ENCODE data around the gene ADAMTSL1. TPM values are rescaled to one million over a fixed set of nuclear protein-coding genes. Genes with fewer than 3 reads are reported as not detected.

Gene ADAMTSL1
- total RNA-seq, 1 donor from 2014 or later: not detected

DNA sequence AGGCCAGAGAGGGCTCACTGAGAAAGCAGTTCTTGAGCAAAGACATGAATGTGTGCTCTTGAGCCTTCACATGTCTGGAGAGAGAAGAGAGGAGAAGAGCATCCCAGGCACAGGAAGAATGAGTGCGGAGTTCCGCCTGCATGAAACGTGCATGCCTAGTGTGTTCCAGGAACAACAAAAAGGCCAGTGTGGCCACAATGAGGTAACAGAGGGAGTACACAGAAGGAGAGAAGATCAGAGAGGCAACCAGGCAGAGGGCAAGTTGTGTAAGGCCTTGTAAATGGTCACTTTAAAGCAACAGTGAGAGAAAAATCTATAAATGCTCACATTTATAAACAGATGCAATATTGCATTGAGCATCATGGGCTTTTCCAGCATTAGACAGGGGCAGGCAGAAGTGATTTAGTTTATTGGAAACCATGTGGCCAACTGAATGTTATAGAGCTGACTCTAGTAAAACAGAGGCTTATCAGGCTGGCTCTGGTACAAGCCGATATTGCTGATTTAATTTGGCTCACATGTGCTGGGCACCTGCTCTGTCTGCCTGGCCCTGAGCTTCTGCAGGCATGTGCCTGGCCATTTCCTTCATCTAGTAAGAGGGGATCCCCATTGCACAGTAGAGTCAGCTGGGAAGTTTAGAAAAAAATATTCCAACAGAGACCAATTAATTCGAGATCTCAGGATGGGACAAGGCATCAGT lies 373.8 kb downstream of the ADAMTSL1 start:
- intact Hi-C loops (cut with micrococcal nuclease): no loop called here
- no peaks in the 10 kb centered on the region for H3K27me3 Mint-ChIP-seq (ENCODE audit: low read depth)
- no peaks in the 10 kb centered on the region for H3K36me3 Mint-ChIP-seq (ENCODE audit: low read depth)
- no peaks in the 10 kb centered on the region for H3K9me3 Mint-ChIP-seq
- no peak overlapping the region for H3K27ac Mint-ChIP-seq
- no peak for DNase-seq (ENCODE audit: low spot score)
- H3K4me1 Mint-ChIP-seq (ENCODE audit: low read depth): no peaks in the 10 kb centered on the region
- no peak overlapping the region for H3K4me3 Mint-ChIP-seq (ENCODE audit: low read depth)

DNA sequence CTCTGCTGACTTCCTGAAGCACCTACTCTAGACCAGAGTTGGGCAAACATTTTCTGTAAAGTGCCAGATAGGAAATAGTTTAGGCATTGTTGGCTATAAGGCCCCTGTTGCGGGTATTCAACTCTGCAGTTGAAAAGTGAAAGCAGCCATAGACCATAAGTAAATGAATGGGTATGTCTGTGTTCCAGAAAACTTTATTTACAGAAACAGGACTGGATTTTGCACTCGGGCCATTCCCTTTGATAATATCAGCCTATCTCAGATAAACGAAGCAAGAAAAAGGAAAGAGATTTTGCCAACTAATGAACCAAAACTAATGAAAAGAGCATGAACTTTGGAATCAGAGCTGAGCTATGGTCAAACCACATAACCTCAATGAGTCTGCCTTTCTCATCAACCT lies 374.7 kb downstream of the ADAMTSL1 start:
- no peaks in the 10 kb centered on the region for H3K9me3 Mint-ChIP-seq

DNA sequence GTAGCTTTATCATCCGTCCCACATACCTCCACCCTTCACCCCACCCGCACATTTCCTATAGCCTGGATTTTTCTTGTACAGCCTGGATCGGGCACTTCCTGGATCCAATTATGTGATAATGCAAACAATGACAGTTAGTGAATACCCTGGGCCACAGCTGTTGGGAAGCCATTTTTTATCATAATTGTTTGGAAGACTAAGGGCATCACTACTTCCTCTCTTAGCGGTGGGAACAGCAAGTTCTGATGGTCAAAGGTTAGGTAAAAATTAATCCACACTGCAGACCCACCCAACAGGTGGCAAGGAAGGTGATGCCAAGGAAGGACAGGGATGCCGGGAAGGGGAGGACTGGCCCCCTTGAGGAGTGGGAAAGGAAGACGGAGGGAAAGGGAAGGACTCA lies 375.3 kb downstream of the ADAMTSL1 start:
- intact Hi-C loops (cut with micrococcal nuclease): no loop called here
- Mint-ChIP-seq H3K27ac (no peak overlapping the region), H3K9me3 (no peaks in the 10 kb centered on the region), H3K36me3 (ENCODE audit: low read depth) (no peaks in the 10 kb centered on the region), H3K4me1 (ENCODE audit: low read depth) (no peaks in the 10 kb centered on the region), H3K4me3 (ENCODE audit: low read depth) (no peak overlapping the region), H3K27me3 (ENCODE audit: low read depth) (no peaks in the 10 kb centered on the region)
- DNase-seq (ENCODE audit: low spot score): no peak

More for the DNA sequence above, 374.7 kb downstream of the ADAMTSL1 start:
- intact Hi-C loops (cut with micrococcal nuclease): no loop called here
- no peak for DNase-seq (ENCODE audit: low spot score)
- no peaks in the 10 kb centered on the region for H3K36me3 Mint-ChIP-seq (ENCODE audit: low read depth)
- no peak overlapping the region for H3K4me3 Mint-ChIP-seq (ENCODE audit: low read depth)
- no peaks in the 10 kb centered on the region for H3K27me3 Mint-ChIP-seq (ENCODE audit: low read depth)
- H3K27ac Mint-ChIP-seq: no peak overlapping the region
- no peaks in the 10 kb centered on the region for H3K4me1 Mint-ChIP-seq (ENCODE audit: low read depth)

DNA sequence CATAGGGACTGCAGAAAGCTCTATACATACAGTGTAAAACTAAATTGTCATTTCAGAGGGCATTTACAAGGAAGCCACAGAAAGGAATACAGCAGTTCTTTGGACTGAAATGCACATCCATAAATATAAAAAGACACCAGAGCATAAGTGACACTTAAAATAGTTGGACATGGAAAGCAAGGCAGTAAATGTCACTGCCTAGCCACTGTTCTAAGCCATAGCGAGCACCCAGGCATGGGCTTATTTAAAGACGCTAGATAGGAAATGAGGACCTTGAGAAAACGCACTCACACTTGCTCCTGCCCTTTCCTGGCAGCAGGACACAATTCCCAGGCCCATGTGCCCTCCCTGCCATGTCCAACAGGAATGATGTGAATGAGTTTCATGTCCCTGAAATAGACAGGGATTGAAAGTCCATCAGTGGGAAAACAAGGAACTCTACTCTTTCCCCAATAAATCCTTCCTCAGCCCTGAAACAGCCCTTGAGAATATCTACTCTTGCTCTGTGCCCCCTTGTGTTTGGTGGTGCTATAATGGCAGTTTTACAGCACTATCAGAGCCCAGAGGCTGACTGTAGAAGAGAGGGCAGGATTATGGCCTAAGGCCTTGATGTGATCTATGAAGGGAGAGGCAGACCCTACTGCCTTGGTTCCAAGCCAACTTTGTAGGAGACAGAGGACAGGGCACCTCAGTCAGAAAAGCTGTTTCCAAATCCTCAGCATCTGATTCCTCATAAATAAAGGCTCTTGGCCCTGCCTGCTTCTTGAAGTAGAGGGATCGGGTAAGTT lies 376.1 kb downstream of the ADAMTSL1 start:
- no peaks in the 10 kb centered on the region for H3K4me1 Mint-ChIP-seq (ENCODE audit: low read depth)
- no peak overlapping the region for H3K27ac Mint-ChIP-seq
- intact Hi-C loops (cut with micrococcal nuclease): no loop called here
- H3K9me3 Mint-ChIP-seq: no peaks in the 10 kb centered on the region
- DNase-seq (ENCODE audit: low spot score): no peak
- no peaks in the 10 kb centered on the region for H3K36me3 Mint-ChIP-seq (ENCODE audit: low read depth)
- H3K27me3 Mint-ChIP-seq (ENCODE audit: low read depth): no peaks in the 10 kb centered on the region
- no peak overlapping the region for H3K4me3 Mint-ChIP-seq (ENCODE audit: low read depth)

DNA sequence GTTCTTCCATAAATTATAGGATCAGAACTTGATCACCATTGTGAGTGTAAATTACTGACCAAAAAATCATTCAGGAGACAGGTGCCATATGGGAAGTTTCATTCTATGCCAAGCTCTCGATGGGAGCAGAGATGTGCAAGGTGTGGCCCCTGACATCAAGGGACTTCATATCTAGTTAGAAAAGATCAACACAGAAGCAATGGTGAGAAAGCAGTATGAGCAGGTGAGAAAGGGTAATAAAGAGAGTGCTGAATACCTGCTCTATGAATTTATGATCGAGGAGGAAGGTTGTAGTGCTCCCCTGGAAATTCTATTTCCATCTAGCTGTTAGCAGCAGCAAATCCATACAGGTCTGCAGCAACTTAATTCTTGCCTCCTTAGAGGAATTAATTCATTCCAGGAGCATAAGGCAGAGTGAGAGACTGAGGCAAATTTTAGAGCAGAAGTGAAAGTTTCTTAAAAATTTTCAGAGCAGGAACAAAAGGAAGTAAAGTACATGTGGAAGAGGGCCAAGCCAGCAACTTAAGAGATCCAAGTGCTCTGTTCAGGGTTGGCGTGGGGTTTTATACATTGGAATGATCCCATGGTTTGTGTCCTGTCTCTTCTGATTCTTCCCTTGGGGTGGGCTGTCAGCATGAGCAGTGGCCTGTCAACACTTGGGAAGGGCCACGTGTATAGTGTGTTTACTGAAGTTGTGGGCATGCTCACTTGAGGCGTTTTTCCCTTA lies 377.3 kb downstream of the ADAMTSL1 start:
- no peak overlapping the region for H3K27ac Mint-ChIP-seq
- no peak for DNase-seq (ENCODE audit: low spot score)

DNA sequence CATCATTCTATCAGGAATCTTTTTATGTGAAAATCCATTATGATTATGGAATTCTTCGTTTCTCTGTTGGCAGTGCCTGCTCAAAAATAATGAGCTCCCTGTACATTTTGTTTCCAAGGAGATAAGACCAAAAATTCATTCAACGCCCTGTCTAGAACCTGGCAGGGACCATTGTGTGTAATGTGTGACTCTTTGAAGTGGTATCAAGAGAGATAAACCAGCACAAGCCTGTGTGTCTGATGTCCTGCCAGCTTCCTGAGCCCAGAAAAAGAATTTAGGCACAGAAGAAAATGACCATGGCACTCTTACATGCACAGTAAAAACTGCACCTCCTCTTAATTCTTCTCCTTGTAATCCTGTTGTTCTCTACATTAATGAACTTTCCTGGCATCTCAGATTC lies 381.7 kb downstream of the ADAMTSL1 start:
- H3K9me3 Mint-ChIP-seq: no peaks in the 10 kb centered on the region
- no peaks in the 10 kb centered on the region for H3K4me1 Mint-ChIP-seq (ENCODE audit: low read depth)
- no peak overlapping the region for H3K27ac Mint-ChIP-seq
- H3K27me3 Mint-ChIP-seq (ENCODE audit: low read depth): no peaks in the 10 kb centered on the region
- H3K4me3 Mint-ChIP-seq (ENCODE audit: low read depth): no peak overlapping the region
- intact Hi-C loops (cut with micrococcal nuclease): no loop called here
- no peaks in the 10 kb centered on the region for H3K36me3 Mint-ChIP-seq (ENCODE audit: low read depth)
- no peak for DNase-seq (ENCODE audit: low spot score)

More for the DNA sequence above, 377.3 kb downstream of the ADAMTSL1 start:
- Mint-ChIP-seq H3K9me3 (no peaks in the 10 kb centered on the region), H3K4me1 (ENCODE audit: low read depth) (no peaks in the 10 kb centered on the region), H3K36me3 (ENCODE audit: low read depth) (no peaks in the 10 kb centered on the region), H3K27me3 (ENCODE audit: low read depth) (no peaks in the 10 kb centered on the region), H3K4me3 (ENCODE audit: low read depth) (no peak overlapping the region)
- intact Hi-C loops (cut with micrococcal nuclease): no loop called here

DNA sequence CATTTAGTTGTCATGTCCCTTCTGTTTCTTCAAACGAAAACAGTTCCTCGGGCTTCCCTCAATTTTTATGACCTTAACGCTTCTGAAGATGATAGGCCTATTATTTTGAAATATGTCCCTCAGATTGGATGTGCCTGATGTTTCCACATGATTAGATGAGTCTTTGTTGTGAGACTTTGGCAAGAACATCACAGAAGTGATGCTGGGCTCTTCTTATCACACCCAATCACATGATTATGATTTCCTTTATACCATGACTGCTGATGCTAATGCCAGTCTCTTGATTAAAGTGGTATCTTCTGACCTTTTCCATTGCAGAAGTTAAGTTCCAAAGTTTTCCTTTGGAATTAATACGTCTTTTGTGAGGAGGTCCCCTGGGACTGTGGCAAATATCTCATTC lies 383.4 kb downstream of the ADAMTSL1 start:
- no peaks in the 10 kb centered on the region for H3K36me3 Mint-ChIP-seq (ENCODE audit: low read depth)
- no peaks in the 10 kb centered on the region for H3K4me1 Mint-ChIP-seq (ENCODE audit: low read depth)
- H3K27me3 Mint-ChIP-seq (ENCODE audit: low read depth): no peaks in the 10 kb centered on the region
- intact Hi-C loops (cut with micrococcal nuclease): no loop called here
- no peak overlapping the region for H3K4me3 Mint-ChIP-seq (ENCODE audit: low read depth)
- H3K9me3 Mint-ChIP-seq: no peaks in the 10 kb centered on the region
- DNase-seq (ENCODE audit: low spot score): no peak
- no peak overlapping the region for H3K27ac Mint-ChIP-seq

DNA sequence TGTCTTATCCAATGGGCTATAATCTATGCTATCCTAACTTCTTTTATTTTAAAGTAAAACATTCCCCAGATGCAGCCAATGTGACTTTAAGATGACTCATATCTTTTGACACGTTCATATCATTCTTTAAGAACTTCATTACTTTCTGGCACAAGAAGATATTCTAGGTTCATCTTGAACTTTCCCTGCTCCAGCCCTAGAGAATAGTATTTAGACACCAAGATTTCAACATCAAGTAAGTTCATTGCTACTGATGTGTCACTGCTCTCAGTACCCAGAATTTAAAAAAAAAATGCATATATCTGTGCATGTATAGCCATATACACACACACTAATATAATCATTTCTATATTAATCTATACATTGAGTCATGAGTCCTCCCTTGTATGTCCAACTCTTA lies 383.8 kb downstream of the ADAMTSL1 start:
- no peaks in the 10 kb centered on the region for H3K9me3 Mint-ChIP-seq
- intact Hi-C loops (cut with micrococcal nuclease): no loop called here

DNA sequence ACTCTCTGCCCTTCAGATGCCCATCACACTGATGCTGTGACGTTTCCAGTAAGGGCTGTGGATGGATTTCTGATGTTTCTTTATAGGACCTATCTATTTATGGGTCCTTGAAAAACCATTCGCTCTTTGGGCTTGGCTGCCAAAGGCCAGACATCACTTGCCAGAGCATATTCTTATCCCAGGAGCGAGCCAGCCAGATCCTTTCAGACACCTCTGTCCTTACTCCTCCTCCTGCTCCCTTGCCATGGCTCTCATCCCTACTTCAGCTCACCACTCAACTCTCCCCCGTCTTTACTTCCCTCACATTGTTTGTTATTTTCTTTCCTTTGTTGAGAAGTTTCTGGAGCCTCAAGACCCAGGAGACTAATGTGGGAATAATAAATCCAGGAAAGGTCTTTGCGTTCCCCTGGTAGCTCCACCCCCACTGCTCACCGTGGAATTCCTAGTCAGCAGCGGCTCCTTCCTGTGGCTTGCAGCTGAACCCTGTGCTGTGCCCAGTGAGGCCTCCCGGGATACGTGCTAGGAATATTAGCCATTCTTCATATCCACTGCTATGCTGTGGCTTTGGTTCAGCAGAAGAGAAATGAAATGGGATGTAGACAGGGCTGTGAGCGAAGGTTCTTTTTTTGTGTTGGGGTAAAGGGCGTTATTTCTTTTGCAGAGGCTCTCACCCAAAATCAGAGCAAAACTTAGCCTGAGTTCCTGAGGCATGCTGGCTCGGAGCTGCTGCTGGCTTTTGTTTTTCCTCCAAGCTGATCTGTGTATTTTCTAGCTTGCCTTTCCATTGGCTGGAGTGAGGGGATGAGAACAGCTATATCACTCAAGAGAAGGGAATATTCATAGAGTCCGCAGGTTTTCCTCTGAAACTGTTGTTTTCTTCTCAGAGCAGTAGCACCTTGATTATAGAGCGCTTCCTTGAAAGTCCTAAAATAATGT lies 387.9 kb downstream of the ADAMTSL1 start:
- intact Hi-C loops (cut with micrococcal nuclease): no loop called here
- no peak overlapping the region for H3K27ac Mint-ChIP-seq

More for the DNA sequence above, 383.8 kb downstream of the ADAMTSL1 start:
- Mint-ChIP-seq H3K36me3 (ENCODE audit: low read depth) (no peaks in the 10 kb centered on the region), H3K4me3 (ENCODE audit: low read depth) (no peak overlapping the region), H3K4me1 (ENCODE audit: low read depth) (no peaks in the 10 kb centered on the region), H3K27ac (no peak overlapping the region), H3K27me3 (ENCODE audit: low read depth) (no peaks in the 10 kb centered on the region)
- DNase-seq (ENCODE audit: low spot score): no peak

DNA sequence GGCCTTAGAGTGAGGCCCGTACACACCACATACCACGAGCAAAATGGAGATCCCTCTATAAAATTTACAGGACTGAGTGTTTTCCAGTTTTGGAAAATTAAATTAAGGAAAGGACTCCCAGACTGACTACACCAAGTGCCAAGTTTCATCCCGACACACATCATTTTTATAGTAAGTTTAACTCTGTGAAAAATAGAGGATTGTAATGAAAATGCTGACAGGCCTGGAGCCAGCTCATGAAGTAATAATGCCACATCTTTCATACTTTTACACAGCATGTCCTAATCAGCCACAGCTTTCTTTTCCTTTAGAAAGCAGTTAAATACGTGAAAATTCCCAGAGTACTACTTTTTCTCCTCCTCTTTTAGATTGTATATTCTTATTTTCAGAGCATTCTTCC lies 389.8 kb downstream of the ADAMTSL1 start:
- Mint-ChIP-seq H3K27ac (no peak overlapping the region), H3K9me3 (no peaks in the 10 kb centered on the region), H3K4me3 (ENCODE audit: low read depth) (no peak overlapping the region), H3K27me3 (ENCODE audit: low read depth) (peaks cover 2% of the 10 kb centered on the region), H3K36me3 (ENCODE audit: low read depth) (no peaks in the 10 kb centered on the region), H3K4me1 (ENCODE audit: low read depth) (no peaks in the 10 kb centered on the region)
- intact Hi-C loops (cut with micrococcal nuclease): no loop called here
- no peak for DNase-seq (ENCODE audit: low spot score)

More for the DNA sequence above, 387.9 kb downstream of the ADAMTSL1 start:
- Mint-ChIP-seq H3K4me1 (ENCODE audit: low read depth) (no peaks in the 10 kb centered on the region), H3K27me3 (ENCODE audit: low read depth) (no peaks in the 10 kb centered on the region), H3K36me3 (ENCODE audit: low read depth) (no peaks in the 10 kb centered on the region), H3K9me3 (no peaks in the 10 kb centered on the region), H3K4me3 (ENCODE audit: low read depth) (no peak overlapping the region)
- DNase-seq (ENCODE audit: low spot score): no peak

DNA sequence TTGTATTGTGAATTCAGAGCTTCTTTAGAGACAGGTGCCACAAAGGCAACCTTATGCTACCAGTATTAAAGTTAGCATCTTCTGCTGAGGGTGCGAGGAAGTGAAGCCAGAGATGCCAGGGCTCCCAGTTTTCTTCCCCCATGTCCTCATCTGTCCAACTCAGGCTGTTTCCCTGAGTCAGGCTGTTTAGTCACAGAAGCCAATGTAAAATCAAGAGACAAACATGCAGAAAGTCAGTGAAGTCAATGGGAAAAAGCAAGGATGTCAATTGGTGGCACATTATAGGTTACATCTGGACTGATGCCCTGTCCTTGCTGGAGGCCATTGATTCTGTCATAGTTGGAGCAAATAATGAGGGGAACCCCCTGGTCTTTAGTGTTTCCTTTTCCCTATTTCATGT lies 390.6 kb downstream of the ADAMTSL1 start:
- H3K27ac Mint-ChIP-seq: no peak overlapping the region
- no peaks in the 10 kb centered on the region for H3K36me3 Mint-ChIP-seq (ENCODE audit: low read depth)
- peaks cover 2% of the 10 kb centered on the region for H3K9me3 Mint-ChIP-seq
- no peak overlapping the region for H3K4me3 Mint-ChIP-seq (ENCODE audit: low read depth)
- H3K4me1 Mint-ChIP-seq (ENCODE audit: low read depth): no peaks in the 10 kb centered on the region
- peaks cover 2% of the 10 kb centered on the region for H3K27me3 Mint-ChIP-seq (ENCODE audit: low read depth)
- DNase-seq (ENCODE audit: low spot score): no peak
- intact Hi-C loops (cut with micrococcal nuclease): no loop called here

DNA sequence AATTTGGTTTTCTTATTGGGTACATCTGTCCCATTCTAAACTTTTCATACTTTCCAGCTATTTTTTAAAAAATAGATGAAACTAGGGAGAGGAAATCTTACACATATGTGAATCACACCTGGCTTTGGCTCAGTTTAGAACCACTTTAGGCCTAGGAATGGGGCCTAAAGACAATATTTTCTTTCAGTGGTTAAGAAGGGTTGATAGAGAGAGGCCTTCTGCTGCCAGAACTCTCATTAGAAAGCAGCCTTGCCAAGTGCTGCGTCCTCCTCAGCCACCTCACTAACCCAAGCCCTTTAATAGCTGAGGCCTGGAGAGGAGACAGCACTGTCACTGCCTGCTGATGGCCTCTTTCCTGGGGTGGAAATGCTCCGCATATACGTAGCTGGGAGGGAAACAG lies 391.6 kb downstream of the ADAMTSL1 start:
- Mint-ChIP-seq H3K36me3 (ENCODE audit: low read depth) (no peaks in the 10 kb centered on the region), H3K4me1 (ENCODE audit: low read depth) (no peaks in the 10 kb centered on the region), H3K9me3 (peaks cover 10% of the 10 kb centered on the region), H3K27me3 (ENCODE audit: low read depth) (peaks cover 2% of the 10 kb centered on the region), H3K4me3 (ENCODE audit: low read depth) (no peak overlapping the region), H3K27ac (no peak overlapping the region)
- intact Hi-C loops (cut with micrococcal nuclease): no loop called here
- no peak for DNase-seq (ENCODE audit: low spot score)
